GM13976 (cell line): ENCODE results near the gene POU6F2.

Experiments
- DNase-seq: peaks from one replicate; pipeline ENCODE4 v3.0.0; 2012; ENCODE audit warnings: low spot score
- in situ Hi-C: fragments of 300-500 bp; cut with MboI; formaldehyde crosslinking; loops from one replicate; pipeline ENCODE4 v1.12.0; 2022; ENCODE audit warnings: low sequenced_read_pairs, mixed read lengths, inconsistent platforms; ENCODE audit not compliant: unreplicated experiment
- TF ChIP-seq, protein P1 (sequence below): IDR thresholded peaks from 2 replicates; pipeline ENCODE4 v1.5.1; 2012; ENCODE audit warnings: borderline replicate concordance, mild to moderate bottlenecking; ENCODE audit not compliant: insufficient read depth; ENCODE audit errors: extremely low read depth, missing control alignments, control extremely low read depth

POU6F2 gene

DNA sequence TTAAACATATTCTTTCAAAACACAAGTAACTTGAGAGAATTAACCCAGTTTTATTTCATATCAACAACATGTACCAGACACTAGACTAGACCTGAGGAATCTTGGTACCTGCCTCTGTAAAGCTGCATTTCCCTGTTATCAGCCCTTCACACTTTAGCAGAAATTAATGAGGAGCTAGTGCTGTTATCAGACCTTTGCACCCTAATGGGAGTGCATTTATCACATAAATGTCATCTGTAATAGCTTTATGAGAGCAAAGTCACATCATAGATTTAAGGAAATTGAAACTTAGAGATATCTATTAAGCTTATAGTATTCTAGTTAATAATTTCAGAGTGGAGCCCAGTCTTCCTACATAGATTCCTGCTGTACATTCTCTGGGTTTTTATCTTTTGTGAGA is 318.1 kb downstream of the POU6F2 start:
- DNase-seq: no peak
- TF ChIP-seq, protein P1, sequence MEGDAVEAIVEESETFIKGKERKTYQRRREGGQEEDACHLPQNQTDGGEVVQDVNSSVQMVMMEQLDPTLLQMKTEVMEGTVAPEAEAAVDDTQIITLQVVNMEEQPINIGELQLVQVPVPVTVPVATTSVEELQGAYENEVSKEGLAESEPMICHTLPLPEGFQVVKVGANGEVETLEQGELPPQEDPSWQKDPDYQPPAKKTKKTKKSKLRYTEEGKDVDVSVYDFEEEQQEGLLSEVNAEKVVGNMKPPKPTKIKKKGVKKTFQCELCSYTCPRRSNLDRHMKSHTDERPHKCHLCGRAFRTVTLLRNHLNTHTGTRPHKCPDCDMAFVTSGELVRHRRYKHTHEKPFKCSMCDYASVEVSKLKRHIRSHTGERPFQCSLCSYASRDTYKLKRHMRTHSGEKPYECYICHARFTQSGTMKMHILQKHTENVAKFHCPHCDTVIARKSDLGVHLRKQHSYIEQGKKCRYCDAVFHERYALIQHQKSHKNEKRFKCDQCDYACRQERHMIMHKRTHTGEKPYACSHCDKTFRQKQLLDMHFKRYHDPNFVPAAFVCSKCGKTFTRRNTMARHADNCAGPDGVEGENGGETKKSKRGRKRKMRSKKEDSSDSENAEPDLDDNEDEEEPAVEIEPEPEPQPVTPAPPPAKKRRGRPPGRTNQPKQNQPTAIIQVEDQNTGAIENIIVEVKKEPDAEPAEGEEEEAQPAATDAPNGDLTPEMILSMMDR: no peak
- in situ Hi-C loops: no loop called here

DNA sequence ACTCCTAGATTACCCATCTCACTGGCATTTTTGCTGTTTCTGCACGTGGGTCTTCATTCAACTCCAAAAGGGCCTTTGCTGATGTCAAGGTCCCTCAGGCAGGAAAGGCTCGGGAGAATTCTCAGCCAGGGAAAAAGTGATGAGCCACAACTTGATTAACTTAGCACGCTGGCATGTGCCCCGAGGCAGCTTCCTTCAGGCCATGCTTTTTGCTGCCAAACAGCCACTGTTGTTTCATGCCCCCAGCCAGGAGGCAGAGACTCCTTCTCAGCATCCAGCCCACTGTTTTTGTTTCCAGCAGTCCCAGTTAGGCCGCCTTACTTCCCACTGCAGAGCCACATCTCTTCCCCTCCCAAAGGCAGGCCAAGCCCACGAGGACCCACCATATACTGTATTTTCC is 322.0 kb downstream of the POU6F2 start:
- no peak for DNase-seq
- in situ Hi-C loops: no loop called here
- TF ChIP-seq, protein P1: no peak

DNA sequence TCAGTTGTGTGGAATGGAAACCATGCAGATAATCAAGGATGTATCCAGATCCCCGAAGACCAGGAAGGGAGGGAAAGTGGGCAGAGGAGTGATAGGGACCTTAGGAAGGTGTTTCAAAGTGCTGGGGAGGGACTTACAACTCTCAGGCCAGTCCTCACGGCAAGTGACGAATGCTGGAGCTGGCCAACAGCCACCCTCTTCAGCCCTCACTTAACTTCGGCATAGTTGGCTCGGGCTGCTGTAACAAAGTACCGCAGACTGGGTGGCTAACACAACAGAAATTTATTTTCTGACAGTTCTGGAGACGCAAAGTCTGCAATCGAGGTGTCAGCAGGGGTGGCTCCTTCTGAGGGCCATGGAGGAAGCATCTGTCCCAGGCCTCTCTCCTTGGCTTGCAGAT is 322.6 kb downstream of the POU6F2 start:
- TF ChIP-seq, protein P1: no peak
- DNase-seq: no peak
- in situ Hi-C loops: no loop called here

DNA sequence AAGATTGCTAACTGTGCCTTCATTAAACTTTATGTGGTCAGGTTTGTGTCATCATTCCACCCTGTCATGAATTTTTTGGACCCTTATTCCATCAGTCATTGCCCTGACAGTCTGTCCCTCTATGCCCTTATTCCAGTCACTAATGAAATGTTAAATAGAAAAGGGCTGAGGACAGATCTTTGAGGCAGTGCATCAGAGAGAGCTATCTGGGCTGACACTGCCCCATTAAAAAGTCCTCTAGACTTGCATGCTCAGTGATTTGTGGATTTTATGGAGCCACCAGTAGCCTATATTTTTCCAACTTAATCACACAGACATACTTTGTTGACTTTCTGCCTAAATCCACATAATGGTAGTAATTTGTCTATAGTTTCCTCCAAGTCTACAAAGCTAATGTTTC is 323.8 kb downstream of the POU6F2 start:
- in situ Hi-C loops: no loop called here
- TF ChIP-seq, protein P1: no peak
- DNase-seq: no peak

DNA sequence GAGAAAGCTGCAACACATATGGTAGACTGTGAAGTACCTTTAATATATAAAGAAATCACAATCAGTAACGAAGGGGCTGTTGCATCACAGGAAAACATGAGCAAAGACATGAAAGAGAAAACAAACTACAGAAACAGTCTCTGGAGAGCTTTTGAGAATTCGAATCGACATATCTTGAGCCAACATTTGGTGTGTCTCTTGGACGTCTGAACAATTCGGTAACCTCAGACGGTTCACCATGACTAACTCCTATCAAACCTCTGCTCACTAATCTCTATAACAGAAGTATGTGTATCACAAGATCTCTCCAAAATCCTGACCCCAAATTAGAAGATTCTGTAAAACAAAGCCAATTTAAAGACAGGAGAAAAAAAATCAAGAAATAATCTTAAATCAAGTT is 326.5 kb downstream of the POU6F2 start:
- in situ Hi-C loops: no loop called here
- no peak for DNase-seq
- TF ChIP-seq, protein P1: no peak

DNA sequence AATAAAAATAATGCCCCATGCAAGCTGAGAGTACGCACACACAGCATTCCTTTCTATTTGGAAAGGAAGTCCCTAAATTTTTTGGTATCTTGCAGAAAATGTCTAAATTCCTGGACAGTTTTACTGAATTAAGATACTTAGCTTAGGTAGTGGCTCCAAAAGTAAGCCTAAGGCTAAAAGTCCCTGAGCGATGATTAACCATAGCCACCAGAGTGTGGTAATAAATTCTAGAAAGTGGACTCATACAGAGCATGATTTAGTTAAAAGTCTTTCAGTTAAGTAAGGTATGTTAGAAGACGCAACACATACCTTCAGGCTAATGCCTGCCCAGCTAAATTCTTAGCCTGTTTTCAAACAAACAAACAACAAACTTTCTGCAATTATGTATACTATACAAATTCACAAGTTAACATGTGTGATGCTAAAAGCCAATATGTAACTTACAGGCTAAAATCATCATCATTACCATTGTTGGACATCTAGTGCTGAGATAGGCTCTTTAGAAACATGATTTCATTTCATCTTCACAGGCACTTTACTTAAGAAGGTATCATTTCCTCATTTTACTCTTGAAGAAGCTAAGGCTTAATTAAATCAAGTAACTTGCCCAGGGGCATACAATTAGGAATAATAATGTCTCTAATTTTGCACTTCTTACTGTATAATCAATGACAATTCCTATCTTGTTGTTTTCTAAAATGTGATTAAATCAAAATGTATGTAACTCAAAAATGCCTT is 327.1 kb downstream of the POU6F2 start:
- TF ChIP-seq, protein P1: no peak
- no peak for DNase-seq
- in situ Hi-C loops: no loop called here
